Thyroid gland (tissue), 4 donors: Measurements from ENCODE around the gene VAMP8.

Experiments
- POLR2A ChIP-seq, 2 donors: fragments of 450-650 bp; IDR thresholded peaks; one replicate each; pipeline ENCODE4 v1.6.1; 2017; ENCODE audit warnings: antibody characterized with exemption in 2 of 2, mild to moderate bottlenecking in 2 of 2, moderate library complexity in 1 of 2
- TF ChIP-seq, protein P1 (sequence below), 6 experiments: fragments of 200-600 bp in 3 of 6; fragments of 450-650 bp in 3 of 6; sonication (generic) in 3 of 6; IDR thresholded peaks; one replicate each; pipeline ENCODE4 v1.5.1; 2016 to 2019; ENCODE audit warnings: antibody characterized with exemption in 6 of 6, mild to moderate bottlenecking in 2 of 6, inconsistent platforms in 1 of 6, moderate library complexity in 1 of 6

DNA sequence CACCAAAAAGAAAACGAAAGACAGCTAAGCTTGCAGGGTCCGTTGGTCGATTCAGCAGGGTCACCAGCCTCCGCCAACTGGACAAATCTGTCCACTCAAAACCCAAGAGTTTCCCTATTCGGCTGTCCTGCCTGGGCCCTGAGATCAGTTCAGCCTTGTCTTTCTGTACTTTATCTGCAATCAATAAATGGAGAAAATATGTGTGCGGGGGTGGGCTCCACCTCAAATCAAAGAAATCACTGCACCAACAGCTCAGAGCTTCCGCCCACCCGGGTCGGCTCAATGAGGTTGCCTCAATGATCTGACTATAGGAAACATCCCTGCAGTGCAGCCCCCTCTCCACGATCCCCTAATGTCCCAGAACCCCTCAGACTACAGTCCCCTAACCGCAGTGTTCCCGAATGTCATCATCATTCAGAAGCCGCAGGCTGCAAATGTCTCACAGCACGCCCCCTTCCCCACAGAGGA lies 16.5 kb upstream of the VAMP8 start:
- TF ChIP-seq, protein P1, sequence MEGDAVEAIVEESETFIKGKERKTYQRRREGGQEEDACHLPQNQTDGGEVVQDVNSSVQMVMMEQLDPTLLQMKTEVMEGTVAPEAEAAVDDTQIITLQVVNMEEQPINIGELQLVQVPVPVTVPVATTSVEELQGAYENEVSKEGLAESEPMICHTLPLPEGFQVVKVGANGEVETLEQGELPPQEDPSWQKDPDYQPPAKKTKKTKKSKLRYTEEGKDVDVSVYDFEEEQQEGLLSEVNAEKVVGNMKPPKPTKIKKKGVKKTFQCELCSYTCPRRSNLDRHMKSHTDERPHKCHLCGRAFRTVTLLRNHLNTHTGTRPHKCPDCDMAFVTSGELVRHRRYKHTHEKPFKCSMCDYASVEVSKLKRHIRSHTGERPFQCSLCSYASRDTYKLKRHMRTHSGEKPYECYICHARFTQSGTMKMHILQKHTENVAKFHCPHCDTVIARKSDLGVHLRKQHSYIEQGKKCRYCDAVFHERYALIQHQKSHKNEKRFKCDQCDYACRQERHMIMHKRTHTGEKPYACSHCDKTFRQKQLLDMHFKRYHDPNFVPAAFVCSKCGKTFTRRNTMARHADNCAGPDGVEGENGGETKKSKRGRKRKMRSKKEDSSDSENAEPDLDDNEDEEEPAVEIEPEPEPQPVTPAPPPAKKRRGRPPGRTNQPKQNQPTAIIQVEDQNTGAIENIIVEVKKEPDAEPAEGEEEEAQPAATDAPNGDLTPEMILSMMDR (IDR thresholded peaks at IDR 0.05), result no peak
- TF ChIP-seq POLR2A (IDR thresholded peaks at IDR 0.05), result no peak
